ENCODE data around the gene GALNT5. TPM values are rescaled to one million over a fixed set of nuclear protein-coding genes. Genes with fewer than 3 reads are reported as not detected.

Gene GALNT5
- total and polyA plus RNA-seq, 2 donors, result 0.33 to 0.71 TPM

- H3K4me1 ChIP-seq (ENCODE audit: control insufficient read depth in 2 of 2, insufficient read depth in 2 of 2, low read length in 2 of 2), result no peaks in the 10 kb centered on the region
- 80% methylated on average over 1 of the region's 1 CpG for WGBS
- H3K4me3 ChIP-seq (ENCODE audit: low read length in 2 of 2), result no peak overlapping the region
- no peaks in the 10 kb centered on the region for H3K27me3 ChIP-seq (ENCODE audit: control insufficient read depth in 2 of 2, insufficient read depth in 1 of 2, low read length in 1 of 2)
- H3K36me3 ChIP-seq (ENCODE audit: control insufficient read depth in 2 of 2, insufficient read depth in 2 of 2, low read length in 1 of 2), result no peaks in the 10 kb centered on the region
- H3K27ac ChIP-seq (ENCODE audit: low read depth in 1 of 2, low read length in 1 of 2), result no peak overlapping the region
- no peak for DNase-seq (ENCODE audit: low read depth in 6 of 9, low spot score in 9 of 9)
- H3K9me3 ChIP-seq (ENCODE audit: control insufficient read depth in 2 of 2, insufficient read depth in 1 of 2, low read length in 1 of 2), result no peaks in the 10 kb centered on the region
Measured at GRCh38 chr2:157227592-157227991, 29.9 kb upstream of the GALNT5 start.

DNA sequence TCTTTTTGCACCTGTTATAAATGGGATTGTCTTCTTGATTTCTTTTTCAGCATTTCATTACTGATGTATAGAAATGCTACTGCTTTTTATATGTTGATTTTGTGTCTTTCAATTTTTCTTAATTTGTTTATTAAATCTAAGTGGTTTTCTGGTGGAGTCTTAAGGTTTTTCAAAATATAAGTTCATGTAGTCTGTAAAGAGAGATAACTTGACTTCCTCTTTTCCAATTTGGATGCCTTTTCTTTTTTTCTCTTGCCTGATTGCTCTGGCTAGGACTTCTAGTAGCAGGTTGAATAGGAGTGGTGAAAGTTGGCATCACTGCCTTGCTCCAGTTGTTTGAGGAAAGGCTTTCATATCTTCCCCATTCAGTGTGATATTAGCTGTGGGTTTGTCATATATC lies 28.6 kb upstream of the GALNT5 start:
- Histone ChIP-seq H3K36me3 (ENCODE audit: control insufficient read depth in 2 of 2, insufficient read depth in 2 of 2, low read length in 1 of 2) (no peaks in the 10 kb centered on the region), H3K27ac (ENCODE audit: low read depth in 1 of 2, low read length in 1 of 2) (no peak overlapping the region), H3K9me3 (ENCODE audit: control insufficient read depth in 2 of 2, insufficient read depth in 1 of 2, low read length in 1 of 2) (no peaks in the 10 kb centered on the region), H3K4me3 (ENCODE audit: low read length in 2 of 2) (no peak overlapping the region), H3K27me3 (ENCODE audit: control insufficient read depth in 2 of 2, insufficient read depth in 1 of 2, low read length in 1 of 2) (no peaks in the 10 kb centered on the region), H3K4me1 (ENCODE audit: control insufficient read depth in 2 of 2, insufficient read depth in 2 of 2, low read length in 2 of 2) (no peaks in the 10 kb centered on the region)
- no peak for DNase-seq (ENCODE audit: low read depth in 6 of 9, low spot score in 9 of 9)

DNA sequence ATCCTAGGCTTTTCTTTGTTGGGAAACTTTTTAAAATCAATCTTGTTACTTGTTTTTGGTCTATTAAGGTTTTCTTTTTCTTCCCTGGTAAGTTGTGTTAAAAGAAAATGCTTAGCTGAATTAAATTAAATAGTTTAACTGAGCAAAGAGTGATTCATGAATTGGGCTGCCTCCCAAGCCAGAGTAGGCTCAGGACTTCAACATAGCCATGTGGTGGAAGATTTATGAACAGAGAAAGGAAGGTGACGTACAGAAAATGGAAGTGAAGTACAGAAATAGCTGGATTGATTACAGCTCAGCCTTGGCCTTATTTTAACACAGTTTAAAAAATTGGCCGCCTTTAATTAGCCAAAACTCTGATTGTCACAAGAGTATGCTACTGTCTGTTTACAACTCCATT lies 27.9 kb upstream of the GALNT5 start:
- 94% methylated on average over 2 of the region's 2 CpGs for WGBS
- H3K4me1 ChIP-seq (ENCODE audit: control insufficient read depth in 2 of 2, insufficient read depth in 2 of 2, low read length in 2 of 2), result no peaks in the 10 kb centered on the region
- H3K9me3 ChIP-seq (ENCODE audit: control insufficient read depth in 2 of 2, insufficient read depth in 1 of 2, low read length in 1 of 2), result no peaks in the 10 kb centered on the region
- no peak overlapping the region for H3K4me3 ChIP-seq (ENCODE audit: low read length in 2 of 2)
- no peak for DNase-seq (ENCODE audit: low read depth in 6 of 9, low spot score in 9 of 9)
- no peak overlapping the region for H3K27ac ChIP-seq (ENCODE audit: low read depth in 1 of 2, low read length in 1 of 2)
- H3K27me3 ChIP-seq (ENCODE audit: control insufficient read depth in 2 of 2, insufficient read depth in 1 of 2, low read length in 1 of 2), result no peaks in the 10 kb centered on the region
- H3K36me3 ChIP-seq (ENCODE audit: control insufficient read depth in 2 of 2, insufficient read depth in 2 of 2, low read length in 1 of 2), result no peaks in the 10 kb centered on the region

GRCh38 chr2:157231476-157231875 lies 26.0 kb upstream of the GALNT5 start:
- Histone ChIP-seq H3K27ac (ENCODE audit: low read depth in 1 of 2, low read length in 1 of 2) (no peak overlapping the region), H3K27me3 (ENCODE audit: control insufficient read depth in 2 of 2, insufficient read depth in 1 of 2, low read length in 1 of 2) (no peaks in the 10 kb centered on the region), H3K4me1 (ENCODE audit: control insufficient read depth in 2 of 2, insufficient read depth in 2 of 2, low read length in 2 of 2) (no peaks in the 10 kb centered on the region), H3K4me3 (ENCODE audit: low read length in 2 of 2) (no peak overlapping the region), H3K9me3 (ENCODE audit: control insufficient read depth in 2 of 2, insufficient read depth in 1 of 2, low read length in 1 of 2) (no peaks in the 10 kb centered on the region), H3K36me3 (ENCODE audit: control insufficient read depth in 2 of 2, insufficient read depth in 2 of 2, low read length in 1 of 2) (no peaks in the 10 kb centered on the region)
- no peak for DNase-seq (ENCODE audit: low read depth in 6 of 9, low spot score in 9 of 9)

GRCh38 chr2:157233506-157233905 lies 24.0 kb upstream of the GALNT5 start:
- 94% methylated on average over 4 of the region's 4 CpGs for whole genome bisulfite sequencing
- no peak for DNase-seq (ENCODE audit: low read depth in 6 of 9, low spot score in 9 of 9)
- H3K36me3 ChIP-seq (ENCODE audit: control insufficient read depth in 2 of 2, insufficient read depth in 2 of 2, low read length in 1 of 2), result no peaks in the 10 kb centered on the region

DNA sequence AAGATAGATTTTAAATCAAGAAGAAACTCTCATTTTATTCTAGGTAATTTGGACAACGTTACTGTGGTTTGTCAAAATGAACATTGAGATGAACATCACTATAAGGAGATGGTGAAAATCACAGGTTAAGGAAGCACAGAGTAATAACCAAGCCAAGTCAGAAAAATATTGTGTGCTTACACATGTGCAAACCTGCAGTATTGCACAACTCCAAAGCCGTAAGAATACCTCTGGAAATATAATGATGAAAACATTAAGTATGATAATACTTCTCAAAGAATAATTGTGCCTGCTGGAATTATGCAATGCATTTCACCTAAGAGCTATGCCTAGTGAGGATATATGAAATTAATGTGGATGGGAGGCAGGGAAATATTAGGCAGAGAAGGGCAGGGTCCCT lies 21.1 kb upstream of the GALNT5 start:
- no peak for DNase-seq (ENCODE audit: low read depth in 6 of 9, low spot score in 9 of 9)
- 97% methylated on average over 2 of the region's 2 CpGs for WGBS
- Histone ChIP-seq H3K27ac (ENCODE audit: low read depth in 1 of 2, low read length in 1 of 2) (no peak overlapping the region), H3K9me3 (ENCODE audit: control insufficient read depth in 2 of 2, insufficient read depth in 1 of 2, low read length in 1 of 2) (no peaks in the 10 kb centered on the region), H3K36me3 (ENCODE audit: control insufficient read depth in 2 of 2, insufficient read depth in 2 of 2, low read length in 1 of 2) (no peaks in the 10 kb centered on the region), H3K27me3 (ENCODE audit: control insufficient read depth in 2 of 2, insufficient read depth in 1 of 2, low read length in 1 of 2) (no peaks in the 10 kb centered on the region), H3K4me1 (ENCODE audit: control insufficient read depth in 2 of 2, insufficient read depth in 2 of 2, low read length in 2 of 2) (no peaks in the 10 kb centered on the region), H3K4me3 (ENCODE audit: low read length in 2 of 2) (no peak overlapping the region)

More at GRCh38 chr2:157233506-157233905, 24.0 kb upstream of the GALNT5 start:
- no peak overlapping the region for H3K4me3 ChIP-seq (ENCODE audit: low read length in 2 of 2)
- H3K9me3 ChIP-seq (ENCODE audit: control insufficient read depth in 2 of 2, insufficient read depth in 1 of 2, low read length in 1 of 2), result no peaks in the 10 kb centered on the region
- no peaks in the 10 kb centered on the region for H3K27me3 ChIP-seq (ENCODE audit: control insufficient read depth in 2 of 2, insufficient read depth in 1 of 2, low read length in 1 of 2)
- H3K27ac ChIP-seq (ENCODE audit: low read depth in 1 of 2, low read length in 1 of 2), result no peak overlapping the region
- no peaks in the 10 kb centered on the region for H3K4me1 ChIP-seq (ENCODE audit: control insufficient read depth in 2 of 2, insufficient read depth in 2 of 2, low read length in 2 of 2)

- 87% methylated on average over 3 of the region's 3 CpGs for WGBS
- H3K4me1 ChIP-seq (ENCODE audit: control insufficient read depth in 2 of 2, insufficient read depth in 2 of 2, low read length in 2 of 2), result no peaks in the 10 kb centered on the region
Measured at GRCh38 chr2:157238296-157238695, 19.2 kb upstream of the GALNT5 start.

GRCh38 chr2:157244691-157245090 lies 12.8 kb upstream of the GALNT5 start:
- no peaks in the 10 kb centered on the region for H3K9me3 ChIP-seq (ENCODE audit: control insufficient read depth in 2 of 2, insufficient read depth in 1 of 2, low read length in 1 of 2)

More at GRCh38 chr2:157238296-157238695, 19.2 kb upstream of the GALNT5 start:
- DNase-seq (ENCODE audit: low read depth in 6 of 9, low spot score in 9 of 9), result no peak
- no peaks in the 10 kb centered on the region for H3K36me3 ChIP-seq (ENCODE audit: control insufficient read depth in 2 of 2, insufficient read depth in 2 of 2, low read length in 1 of 2)
- no peaks in the 10 kb centered on the region for H3K9me3 ChIP-seq (ENCODE audit: control insufficient read depth in 2 of 2, insufficient read depth in 1 of 2, low read length in 1 of 2)
- no peaks in the 10 kb centered on the region for H3K27me3 ChIP-seq (ENCODE audit: control insufficient read depth in 2 of 2, insufficient read depth in 1 of 2, low read length in 1 of 2)
- H3K4me3 ChIP-seq (ENCODE audit: low read length in 2 of 2), result no peak overlapping the region
- no peak overlapping the region for H3K27ac ChIP-seq (ENCODE audit: low read depth in 1 of 2, low read length in 1 of 2)

DNA sequence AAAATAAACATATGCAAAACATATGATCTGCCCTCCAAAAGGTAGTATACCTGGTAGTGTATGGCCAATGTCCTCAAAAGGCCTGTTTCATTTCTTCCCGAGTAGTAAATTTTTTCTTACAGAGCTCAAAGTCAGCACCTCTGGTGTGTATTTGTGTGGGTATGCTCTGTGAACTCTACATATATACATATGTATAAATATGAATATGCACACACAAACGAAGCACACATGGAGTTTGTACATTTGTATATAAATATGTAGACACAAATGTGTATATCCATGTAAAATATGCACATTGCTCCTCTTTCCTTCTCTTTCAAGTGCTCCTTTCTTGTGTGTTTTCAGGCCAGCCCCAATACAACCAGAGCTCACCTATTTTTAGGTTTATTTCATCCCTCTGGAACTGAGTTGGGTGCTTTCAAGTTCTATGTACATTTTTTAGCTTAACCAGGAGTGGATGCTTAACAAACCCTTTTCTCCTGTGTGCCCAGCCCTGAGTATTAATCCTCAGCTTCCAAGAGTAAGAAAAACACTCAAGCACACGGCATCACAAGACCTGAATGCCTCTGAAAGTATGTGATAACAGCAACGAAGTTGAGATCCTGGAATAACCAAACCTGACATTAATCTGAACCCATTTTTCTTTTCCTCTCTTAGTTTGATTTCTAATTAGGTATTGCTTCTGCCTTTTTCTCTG lies 12.2 kb upstream of the GALNT5 start:
- Histone ChIP-seq H3K4me3 (ENCODE audit: low read length in 2 of 2) (no peak overlapping the region), H3K9me3 (ENCODE audit: control insufficient read depth in 2 of 2, insufficient read depth in 1 of 2, low read length in 1 of 2) (no peaks in the 10 kb centered on the region), H3K4me1 (ENCODE audit: control insufficient read depth in 2 of 2, insufficient read depth in 2 of 2, low read length in 2 of 2) (no peaks in the 10 kb centered on the region), H3K27ac (ENCODE audit: low read depth in 1 of 2, low read length in 1 of 2) (no peak overlapping the region), H3K36me3 (ENCODE audit: control insufficient read depth in 2 of 2, insufficient read depth in 2 of 2, low read length in 1 of 2) (no peaks in the 10 kb centered on the region), H3K27me3 (ENCODE audit: control insufficient read depth in 2 of 2, insufficient read depth in 1 of 2, low read length in 1 of 2) (no peaks in the 10 kb centered on the region)
- 86% methylated on average over 4 of the region's 4 CpGs for WGBS
- DNase-seq (ENCODE audit: low read depth in 6 of 9, low spot score in 9 of 9), result no peak

More at GRCh38 chr2:157244691-157245090, 12.8 kb upstream of the GALNT5 start:
- H3K4me3 ChIP-seq (ENCODE audit: low read length in 2 of 2), result no peak overlapping the region
- H3K4me1 ChIP-seq (ENCODE audit: control insufficient read depth in 2 of 2, insufficient read depth in 2 of 2, low read length in 2 of 2), result no peaks in the 10 kb centered on the region
- DNase-seq (ENCODE audit: low read depth in 6 of 9, low spot score in 9 of 9), result no peak
- H3K27ac ChIP-seq (ENCODE audit: low read depth in 1 of 2, low read length in 1 of 2), result no peak overlapping the region
- H3K36me3 ChIP-seq (ENCODE audit: control insufficient read depth in 2 of 2, insufficient read depth in 2 of 2, low read length in 1 of 2), result no peaks in the 10 kb centered on the region
- H3K27me3 ChIP-seq (ENCODE audit: control insufficient read depth in 2 of 2, insufficient read depth in 1 of 2, low read length in 1 of 2), result no peaks in the 10 kb centered on the region
- 91% methylated on average over 4 of the region's 4 CpGs for WGBS
